NCI-H2081 (cell line): ENCODE results near the gene P4HA3.

ENCODE experiments used
- DNase-seq, 2 experiments: peaks; one replicate each; lab custom pipeline; 2025; lab: John Stamatoyannopoulos, UW

P4HA3 gene

DNA sequence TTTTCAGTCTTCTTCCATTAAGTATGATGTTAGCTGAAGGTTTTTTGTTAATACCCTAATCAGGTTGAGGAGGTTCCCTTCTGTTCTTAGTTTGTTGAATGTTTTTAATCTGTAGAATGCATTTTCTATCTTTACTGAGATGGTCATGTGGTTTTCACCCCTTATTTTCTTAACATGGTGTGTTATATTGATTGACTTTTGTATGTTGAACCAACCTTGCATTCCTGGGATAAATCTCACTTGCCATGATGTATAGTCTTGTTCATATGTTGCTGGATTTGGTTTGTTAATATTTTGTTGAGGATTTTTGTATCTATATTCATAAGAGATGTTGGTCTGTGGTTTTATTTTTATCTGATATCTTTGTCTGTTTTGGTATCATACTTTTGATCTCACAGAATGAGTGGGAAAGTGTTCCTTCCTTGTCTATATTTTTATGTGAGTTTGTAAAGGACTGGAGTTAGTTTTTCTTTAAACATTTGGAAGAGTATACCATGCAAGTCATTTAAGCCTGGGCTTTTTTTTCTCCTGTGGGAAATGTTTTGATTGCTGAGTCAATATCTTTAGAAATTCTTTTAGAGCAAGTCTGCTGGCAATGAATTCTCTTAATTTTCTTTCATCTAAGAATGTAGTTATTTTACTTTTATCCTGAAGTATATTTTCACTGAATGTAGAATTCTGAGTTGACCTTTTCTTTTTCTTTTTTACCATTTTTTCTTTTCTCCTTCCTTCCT, 5.5 kb upstream of the P4HA3 start:
- DNase-seq = no peak

DNA sequence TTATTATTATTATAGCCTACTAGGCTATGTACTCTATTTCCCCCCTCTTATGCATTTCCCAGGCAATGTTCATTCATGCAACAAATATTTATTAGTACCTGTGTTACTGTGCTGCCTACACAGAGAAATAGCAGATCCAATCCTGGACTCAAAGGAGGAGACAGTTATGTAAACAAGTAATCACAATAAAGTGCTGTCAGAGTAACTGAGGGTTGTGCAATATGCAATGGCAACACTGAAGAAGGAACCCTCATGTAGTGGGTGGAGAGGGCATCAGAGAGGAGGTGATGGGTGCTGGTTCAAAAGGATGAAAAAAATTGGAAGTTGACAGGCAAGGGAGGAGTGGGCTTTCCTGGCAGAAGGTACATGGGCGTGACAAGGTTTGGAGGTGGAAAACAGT, 886 bp upstream of the P4HA3 start:
- DNase-seq = no peak

GRCh38 chr11:74310857-74311256, 583 bp downstream of the P4HA3 start:
- no peak for DNase-seq

- peak in 1 of 2 experiments; percentile 25 for DNase-seq
These were observed 4.0 kb downstream of the P4HA3 start for GRCh38 chr11:74307434-74307833.

DNA sequence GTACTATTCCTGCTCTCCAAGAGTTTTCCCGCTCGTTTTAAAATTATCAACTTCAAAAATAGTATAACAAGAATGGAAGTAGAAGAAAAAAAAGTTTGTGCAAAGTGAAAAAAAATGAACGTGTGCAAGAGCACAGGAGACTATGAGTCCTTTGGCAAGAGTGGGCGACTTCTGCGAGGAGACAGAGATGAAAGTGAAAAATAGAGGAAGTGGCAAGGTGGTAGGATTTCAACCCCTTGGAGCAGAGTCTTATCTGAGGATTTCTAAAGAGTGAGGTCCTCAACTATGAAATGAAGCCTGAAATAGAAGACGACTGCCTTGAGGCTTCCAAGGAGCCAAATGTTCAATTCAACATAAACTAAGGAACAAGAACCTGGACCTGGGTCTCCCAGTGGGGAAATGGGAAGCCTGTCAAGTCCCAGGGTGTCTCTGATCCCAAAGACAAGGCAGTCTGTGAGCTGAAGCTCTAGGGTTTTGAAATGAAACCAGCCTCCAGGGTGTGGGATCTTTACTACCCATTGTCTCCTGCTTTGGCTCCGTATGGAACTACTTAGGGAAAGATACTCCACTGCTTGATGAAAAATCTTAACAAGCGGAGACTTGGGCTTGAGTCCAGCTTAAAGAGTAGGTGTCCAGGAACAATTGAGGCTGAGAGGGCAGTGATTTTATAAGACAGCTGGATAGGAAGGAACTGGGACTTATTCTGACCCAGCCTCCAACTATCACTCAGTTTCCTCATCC, 4.8 kb downstream of the P4HA3 start:
- DNase-seq = no peak

GRCh38 chr11:74299015-74299414, 12.4 kb downstream of the P4HA3 start:
- no peak for DNase-seq

- no peak for DNase-seq
These were observed 14.0 kb downstream of the P4HA3 start for GRCh38 chr11:74297484-74297883.

GRCh38 chr11:74288911-74289310, 22.5 kb downstream of the P4HA3 start:
- DNase-seq = no peak

- DNase-seq = no peak
These were observed 23.3 kb downstream of the P4HA3 start for GRCh38 chr11:74288161-74288560.

- no peak for DNase-seq
These were observed 27.0 kb downstream of the P4HA3 start for GRCh38 chr11:74284466-74284865.

GRCh38 chr11:74283580-74284180, 27.8 kb downstream of the P4HA3 start:
- no peak for DNase-seq

GRCh38 chr11:74282914-74283371, 28.5 kb downstream of the P4HA3 start:
- DNase-seq = no peak

- no peak for DNase-seq
These were observed 29.0 kb downstream of the P4HA3 start for GRCh38 chr11:74282421-74282820.

- no peak for DNase-seq
These were observed 30.9 kb downstream of the P4HA3 start for GRCh38 chr11:74280494-74280893.

- DNase-seq = no peak
These were observed 32.2 kb downstream of the P4HA3 start for GRCh38 chr11:74279256-74279655.

GRCh38 chr11:74278721-74279161, 32.7 kb downstream of the P4HA3 start:
- no peak for DNase-seq

- no peak for DNase-seq
These were observed 33.3 kb downstream of the P4HA3 start for GRCh38 chr11:74278103-74278502.

DNA sequence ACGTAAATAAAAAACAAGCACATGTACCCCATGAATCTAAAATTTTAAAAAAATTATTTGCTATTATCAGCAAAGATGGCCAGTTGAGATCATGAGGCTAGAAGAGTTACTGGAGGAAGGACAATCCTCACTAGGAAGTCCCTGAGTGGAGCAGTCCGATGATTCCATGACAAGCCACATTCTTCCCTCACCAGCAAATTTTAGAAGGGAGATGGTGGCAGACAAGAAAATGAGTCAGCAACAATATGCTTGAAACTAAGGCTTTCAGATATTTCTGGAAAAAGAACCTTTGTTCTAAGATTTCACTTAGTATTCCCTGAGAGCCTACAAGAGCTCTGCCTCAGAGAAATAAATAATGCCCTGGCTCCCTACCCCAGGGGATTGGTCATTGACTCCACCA, 34.9 kb downstream of the P4HA3 start:
- DNase-seq = no peak

- no peak for DNase-seq
These were observed 39.2 kb downstream of the P4HA3 start for GRCh38 chr11:74272276-74272675.

GRCh38 chr11:74269161-74269811, 42.2 kb downstream of the P4HA3 start:
- no peak for DNase-seq

DNA sequence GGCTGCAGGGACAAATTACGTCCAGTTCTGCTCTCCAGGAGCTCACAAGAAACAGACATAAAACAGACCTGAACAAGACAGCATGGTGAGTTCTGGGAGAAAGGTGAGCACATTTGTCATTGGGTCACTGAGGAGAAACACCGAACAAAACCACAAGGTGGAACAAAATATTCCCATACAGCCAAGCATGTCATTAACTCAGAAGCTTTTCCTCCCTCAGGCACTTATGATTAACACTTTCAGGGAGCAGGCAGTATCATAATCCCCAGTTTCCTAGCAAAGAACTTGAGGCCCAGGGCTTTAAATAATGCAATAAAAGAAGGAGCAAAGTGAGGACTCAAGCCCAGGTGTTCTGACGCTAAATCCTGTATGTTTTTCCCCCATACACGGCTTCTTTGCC, 43.0 kb downstream of the P4HA3 start:
- no peak for DNase-seq

DNA sequence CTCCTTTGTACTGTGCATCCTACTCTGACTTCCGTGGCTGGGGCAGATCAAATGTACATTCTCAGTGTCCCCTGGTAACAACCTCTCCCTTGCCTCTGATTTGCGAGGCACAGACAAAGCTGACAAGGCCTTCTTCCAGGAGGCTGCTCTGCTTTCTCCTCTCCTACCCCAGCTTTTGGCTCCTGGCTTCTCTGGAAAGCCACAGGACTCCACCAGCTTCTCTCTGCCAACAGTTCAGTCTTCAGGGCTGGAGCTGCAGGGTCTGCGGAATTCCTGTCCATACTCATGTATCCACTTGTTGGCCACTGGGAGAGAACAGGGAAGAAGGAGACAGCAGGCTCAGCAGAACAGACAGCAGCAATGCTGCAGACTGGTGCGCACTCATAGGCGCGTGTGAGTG, 44.4 kb downstream of the P4HA3 start:
- no peak for DNase-seq

GRCh38 chr11:74265256-74265655, 46.2 kb downstream of the P4HA3 start:
- DNase-seq = no peak
